Stimulated activated CD8-positive, alpha-beta memory T cell treated with anti-CD3 and anti-CD28 coated beads, Interleukin-2, amount 100 ng/mL, for 48 hours (primary cell): ENCODE data around the gene OXSR1.
"Not testable (repeated sequence)": the region's sequence is repeated elsewhere in the genome, so short reads cannot be mapped to it uniquely, and the experiment has no call there.

ENCODE experiments used
- DNase-seq, 2 donors: peaks; one replicate each; pipeline ENCODE4 v3.0.0-alpha.2; 2020; ENCODE audit warnings: low read depth in 2 of 2

The OXSR1 gene

GRCh38 chr3:38222032-38222634 is 56.8 kb downstream of the OXSR1 start:
- DNase-seq: no peak

DNA sequence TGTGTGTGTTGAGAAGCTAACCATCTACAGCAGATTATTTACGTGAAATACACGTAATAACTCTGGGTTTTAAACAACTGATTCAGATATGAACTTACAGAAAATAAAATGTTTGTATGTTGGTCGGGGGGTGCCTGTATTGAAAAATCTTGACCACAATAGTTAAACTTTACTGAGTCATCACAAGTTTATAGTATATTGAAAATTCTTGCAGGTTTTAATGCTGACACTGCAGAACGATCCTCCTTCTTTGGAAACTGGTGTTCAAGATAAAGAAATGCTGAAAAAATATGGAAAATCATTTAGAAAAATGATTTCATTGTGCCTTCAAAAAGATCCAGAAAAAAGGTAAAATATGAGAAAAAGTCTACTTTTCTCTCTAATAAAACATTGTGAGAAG is 59.0 kb downstream of the OXSR1 start:
- DNase-seq: no peak

DNA sequence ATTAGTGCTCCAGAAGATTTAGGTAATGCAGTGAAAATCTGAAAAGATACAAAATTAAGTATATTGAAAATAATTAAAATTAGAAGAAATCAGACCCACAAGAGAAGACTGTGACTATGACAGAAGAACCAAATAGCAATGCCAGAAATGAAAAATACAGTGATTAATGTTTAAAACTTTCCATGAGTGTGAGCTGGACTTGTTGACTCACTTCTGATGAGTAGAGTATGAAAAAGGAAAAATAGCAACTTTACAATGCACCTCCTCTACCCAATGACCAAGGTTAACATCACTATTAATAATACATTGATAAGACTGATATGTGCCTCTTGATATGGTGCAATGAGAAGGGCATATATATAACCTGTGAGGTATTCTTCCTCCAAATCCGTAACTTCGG is 60.9 kb downstream of the OXSR1 start:
- no peak for DNase-seq

DNA sequence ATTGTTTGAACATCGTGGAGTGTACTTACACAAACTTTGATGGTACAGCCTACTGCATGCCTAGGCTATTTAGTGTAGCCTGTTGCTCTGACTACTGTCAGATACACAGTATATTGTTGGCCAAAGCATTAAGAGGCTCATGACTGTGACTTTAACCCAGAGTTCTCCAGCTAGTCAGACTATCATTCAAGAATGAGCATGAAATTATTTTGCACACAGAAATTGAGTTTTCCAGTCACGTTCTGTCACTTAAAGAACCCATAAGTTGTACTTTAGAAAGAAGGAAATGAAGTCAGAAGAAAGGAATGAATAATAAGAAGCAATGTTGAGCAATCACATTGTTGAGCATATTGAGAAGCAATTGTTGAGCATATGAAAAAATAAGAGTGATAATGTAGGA is 62.7 kb downstream of the OXSR1 start:
- DNase-seq: no peak

- no peak for DNase-seq
Measured at GRCh38 chr3:38229036-38229435, 63.7 kb downstream of the OXSR1 start.

DNA sequence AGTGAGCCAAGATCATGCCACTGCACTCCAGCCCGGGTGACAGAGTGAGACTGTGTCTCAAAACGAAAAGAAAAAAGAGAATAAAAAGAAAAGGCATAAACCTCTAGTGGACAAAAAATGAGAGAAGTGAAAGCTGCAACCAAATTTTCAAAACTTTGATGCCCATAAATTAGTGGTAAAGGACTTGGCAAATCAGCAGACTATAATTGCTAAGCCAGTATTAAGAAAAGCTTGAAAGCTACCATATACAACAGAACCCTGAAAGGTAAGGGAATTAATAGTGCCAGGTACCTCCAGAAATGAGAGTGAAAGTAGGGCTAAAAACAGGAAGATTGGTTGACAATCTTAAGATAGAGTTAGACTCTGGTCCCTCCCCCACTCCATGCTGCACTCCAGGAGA is 67.4 kb downstream of the OXSR1 start:
- DNase-seq: no peak

DNA sequence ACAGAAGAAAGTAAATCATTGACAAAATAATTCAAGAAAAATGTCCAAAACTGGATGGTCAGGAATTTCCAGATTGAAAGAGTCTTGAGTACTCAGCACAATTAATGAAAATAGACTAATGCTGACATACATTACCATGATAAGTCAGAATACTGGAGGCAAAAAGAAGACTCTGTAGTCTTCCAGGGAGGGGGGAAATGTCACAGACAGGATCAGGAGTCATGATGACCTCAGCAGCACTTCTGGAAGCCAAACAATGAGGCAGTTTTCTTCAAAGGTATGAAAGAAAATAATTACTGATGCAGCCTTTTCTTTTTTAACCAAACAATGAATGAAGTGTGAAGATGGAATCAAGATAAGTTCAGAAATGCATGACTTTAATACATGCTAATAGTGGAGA is 70.1 kb downstream of the OXSR1 start:
- DNase-seq: no peak

- no peak for DNase-seq
Measured at GRCh38 chr3:38238416-38239008, 73.2 kb downstream of the OXSR1 start.

DNA sequence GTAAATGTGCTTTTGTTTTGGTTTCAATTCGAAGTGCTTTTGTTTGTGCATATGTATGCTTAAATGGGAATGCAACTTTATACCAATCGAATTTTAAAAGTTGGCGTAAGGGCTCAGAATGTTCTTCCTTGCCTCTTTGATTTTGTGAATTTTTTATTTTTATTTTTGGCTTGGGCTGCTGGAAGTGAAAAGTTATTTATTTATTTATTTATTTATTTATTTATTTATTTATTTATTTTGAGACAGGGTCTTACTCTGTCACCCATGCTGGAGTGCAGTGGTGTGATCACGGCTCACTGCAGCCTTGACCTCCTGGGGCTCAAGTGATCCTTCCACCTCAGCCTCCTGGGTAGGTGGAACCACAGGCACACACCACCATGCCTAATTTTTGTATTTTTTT is 77.5 kb downstream of the OXSR1 start:
- DNase-seq: not testable (repeated sequence)

DNA sequence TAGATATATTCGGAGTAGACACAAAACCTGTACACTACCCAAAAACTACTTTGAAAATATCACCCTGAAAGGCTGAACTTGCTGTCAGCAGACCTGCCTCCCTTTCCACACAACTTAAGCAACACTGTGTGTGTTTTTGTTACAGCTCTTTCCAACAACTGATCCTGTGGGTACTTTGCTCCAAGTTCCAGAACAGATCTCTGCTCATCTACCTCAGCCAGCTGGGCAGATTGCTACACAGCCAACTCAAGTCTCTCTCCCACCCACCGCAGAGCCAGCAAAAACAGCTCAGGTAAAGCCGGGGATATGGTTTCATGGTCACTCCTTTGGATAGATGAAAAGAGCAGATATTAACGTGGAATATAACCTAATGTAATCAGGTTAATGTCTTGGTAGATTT is 80.6 kb downstream of the OXSR1 start:
- no peak for DNase-seq

GRCh38 chr3:38247366-38248035 is 82.2 kb downstream of the OXSR1 start:
- DNase-seq: no peak

- DNase-seq: no peak
Measured at GRCh38 chr3:38250198-38250597, 84.9 kb downstream of the OXSR1 start.

- DNase-seq: no peak
Measured at GRCh38 chr3:38251197-38251596, 85.9 kb downstream of the OXSR1 start.

GRCh38 chr3:38253704-38254103 is 88.4 kb downstream of the OXSR1 start:
- DNase-seq: no peak

DNA sequence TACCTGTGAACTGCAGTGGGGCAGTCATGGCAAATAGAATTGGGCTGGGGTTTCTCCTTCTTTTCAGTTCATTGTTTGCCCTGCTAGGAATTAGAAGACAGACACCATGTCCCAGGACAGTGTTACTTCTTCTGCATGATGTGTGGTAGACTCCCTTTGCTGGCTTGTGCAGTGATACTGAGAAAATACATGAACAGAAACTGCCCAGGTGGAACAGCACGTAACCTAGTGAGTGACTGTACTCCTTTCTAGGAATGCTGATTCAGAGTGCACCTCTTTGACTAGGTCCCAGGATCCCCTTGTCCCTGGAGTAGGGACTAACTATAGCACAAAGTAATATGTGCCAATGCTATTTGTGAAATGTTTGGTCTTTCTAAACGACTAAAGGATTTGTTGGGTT is 89.5 kb downstream of the OXSR1 start:
- DNase-seq: no peak

GRCh38 chr3:38255627-38256026 is 90.3 kb downstream of the OXSR1 start:
- DNase-seq: no peak

DNA sequence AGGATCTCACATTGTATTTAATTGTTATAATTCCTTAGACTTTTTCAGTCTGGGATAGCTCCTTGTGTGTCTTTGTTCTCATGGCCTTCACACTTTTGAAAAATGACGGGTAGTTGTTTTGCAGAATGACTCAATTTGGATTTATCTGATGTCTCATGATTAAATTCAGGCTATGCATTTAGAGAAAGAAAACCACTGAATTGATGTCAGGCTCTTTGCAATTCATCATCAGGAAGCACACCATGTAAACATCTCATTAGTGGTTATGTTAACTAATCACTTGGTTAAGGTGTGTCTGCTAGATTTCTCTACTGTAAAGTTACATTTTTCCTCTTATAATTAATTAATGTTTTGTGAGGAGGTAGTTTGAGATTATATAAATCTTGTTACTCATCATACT is 92.2 kb downstream of the OXSR1 start:
- DNase-seq: no peak

DNA sequence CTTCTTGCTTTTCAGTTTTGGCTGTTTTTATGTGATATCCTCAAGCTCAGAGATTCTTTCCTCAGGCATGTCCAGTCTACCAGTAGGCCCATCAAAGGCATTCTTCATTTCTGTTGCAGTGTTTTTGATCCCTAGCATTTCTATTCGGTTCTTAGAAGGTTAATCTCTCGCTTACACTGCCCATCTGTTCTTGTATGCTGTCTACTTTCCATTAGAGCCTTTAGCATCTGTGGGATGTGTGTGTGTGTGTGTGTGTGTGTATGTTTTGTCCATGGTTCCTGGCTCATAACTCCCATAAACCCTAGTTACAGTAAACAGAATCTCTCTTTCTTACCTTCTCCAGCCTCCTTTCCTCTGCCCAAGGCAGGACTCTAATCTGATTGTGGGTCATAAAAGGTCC is 95.1 kb downstream of the OXSR1 start:
- DNase-seq: no peak

DNA sequence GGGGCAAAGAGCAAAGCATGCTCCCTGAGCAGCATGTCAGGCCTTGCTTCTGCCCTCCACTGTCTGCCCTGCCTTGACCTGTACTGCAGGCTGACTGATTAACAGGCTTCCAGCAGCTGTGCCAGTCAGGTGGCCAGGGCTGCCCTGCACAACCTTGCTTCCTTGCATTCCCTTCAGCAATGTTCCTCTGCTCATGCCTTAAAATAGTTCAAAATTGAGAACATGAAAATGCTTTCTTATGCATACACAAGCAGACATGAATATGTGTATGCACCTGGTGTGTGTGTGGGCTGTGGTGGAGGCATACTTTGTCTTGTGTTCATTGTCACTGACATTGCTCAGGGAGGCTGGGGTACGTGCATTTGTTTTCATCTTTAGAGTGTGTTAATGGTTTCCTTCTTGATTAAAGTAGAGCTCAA is 99.0 kb downstream of the OXSR1 start:
- DNase-seq: no peak

GRCh38 chr3:38264779-38265178 is 99.4 kb downstream of the OXSR1 start:
- no peak for DNase-seq

- DNase-seq: no peak
Measured at GRCh38 chr3:38265604-38266307, 100.4 kb downstream of the OXSR1 start, which contains the start of gene SLC22A13. TSS of gene SLC22A13 (plus strand) at chr3:38265812. CDS start at chr3:38265861, 49 bp downstream.

GRCh38 chr3:38266810-38267209 is 101.5 kb downstream of the OXSR1 start:
- DNase-seq: no peak

GRCh38 chr3:38267662-38268061 is 102.3 kb downstream of the OXSR1 start:
- DNase-seq: no peak
